Body of pancreas (tissue), 4 donors: ENCODE results near the gene NTN4. TPM values are rescaled to one million over a fixed set of nuclear protein-coding genes. Genes with fewer than 3 reads are reported as not detected.
A peak's percentile ranks its signal among the peaks of the same experiment; 100 is the strongest.

Experiments used
- ATAC-seq: fragments of 150-250 bp; one replicate; pipeline ENCODE4 v1.9.1; 2016
- DNase-seq, 4 donors: peaks; one replicate each; pipeline ENCODE4 v3.0.0-alpha.2; 2019
- H3K27ac ChIP-seq, 4 donors: fragments of 200-600 bp; sonication (generic); 1 replicate in 3 of 4; 2 replicates in 1 of 4; pipeline versions ENCODE4 v1.5.1 to v1.6.1; 2016 to 2019; ENCODE audit warnings: mild to moderate bottlenecking in 1 of 4, mixed read lengths in 1 of 4, moderate library complexity in 1 of 4
- H3K27me3 ChIP-seq, 2 donors: fragments of 200-600 bp; sonication (generic); one replicate each; pipeline ENCODE4 v1.6.0; 2016; ENCODE audit warnings: mild to moderate bottlenecking in 1 of 2
- H3K36me3 ChIP-seq, 2 donors: fragments of 200-600 bp; sonication (generic); replicated peaks in 1 of 2; 2 replicates each; pipeline ENCODE4 v1.5.1; 2016; ENCODE audit warnings: low read depth in 2 of 2; ENCODE audit not compliant: insufficient read depth in 1 of 2
- H3K4me1 ChIP-seq: fragments of 200-600 bp; sonication (generic); one replicate; pipeline ENCODE4 v1.6.0; 2016
- H3K4me3 ChIP-seq, 2 donors: fragments of 200-600 bp; sonication (generic); 1 replicate in 1 of 2; 2 replicates in 1 of 2; pipeline ENCODE4 v1.5.1; 2016 to 2019
- H3K9me3 ChIP-seq, 3 donors: fragments of 200-600 bp; sonication (generic); 1 replicate in 2 of 3; 2 replicates in 1 of 3; pipeline ENCODE4 v1.5.1; 2016
- CTCF ChIP-seq, 7 experiments: fragments of 450-650 bp in 4 of 7; fragments of 200-600 bp in 3 of 7; sonication (generic) in 3 of 7; IDR thresholded peaks; one replicate each; pipeline ENCODE4 v1.5.1; 2016 to 2019; ENCODE audit warnings: antibody characterized with exemption in 7 of 7
- POLR2A ChIP-seq, 3 donors: fragments of 450-650 bp; IDR thresholded peaks; one replicate each; pipeline ENCODE4 v1.6.1; 2016; ENCODE audit warnings: antibody characterized with exemption in 3 of 3, mild to moderate bottlenecking in 2 of 3
- WGBS, 2 donors: methylation state at CpG; one replicate each; pipeline ENCODE4 v1.1.5; 2017; 5-methylcytosine and 5-hydroxymethylcytosine counted together
- intact Hi-C: fragments of 100-400 bp; cut with DNase I; formaldehyde crosslinking; loops from one replicate; pipeline ENCODE4 v1.15.1; 2023
- total RNA-seq, 2 donors: library from RNA; depleted of rRNA; stranded (reverse); fragments of >200 nt; gene quantifications; one replicate each; pipeline ENCODE4 v1.1.0, GENCODE V29; 2016

Gene NTN4
- total RNA-seq, 2 donors from 2014 or later = 47.7 to 62.0 TPM

GRCh38 chr12:95690861-95691635, 99.5 kb downstream of the NTN4 start:
- no peak for ATAC-seq
- Histone ChIP-seq H3K4me1 (peaks cover 6% of the 10 kb centered on the region), H3K27me3 (no peaks in the 10 kb centered on the region), H3K4me3 (no peak overlapping the region), H3K9me3 (no peaks in the 10 kb centered on the region), H3K36me3 (no peaks in the 10 kb centered on the region), H3K27ac (peak overlapping the region in 1 of 4 donors; percentile 19)
- 72% methylated on average over 8 of the region's 8 CpGs for WGBS, 2 donors
- TF ChIP-seq CTCF (IDR thresholded peaks at IDR 0.05) (no peak), POLR2A (IDR thresholded peaks at IDR 0.05) (no peak)
- DNase-seq = no peak
- intact Hi-C loops = no loop called here

GRCh38 chr12:95687937-95688336, 102.6 kb downstream of the NTN4 start:
- H3K9me3 ChIP-seq = no peaks in the 10 kb centered on the region
- peaks cover 0 to 7% of the 10 kb centered on the region in 2 donors for H3K36me3 ChIP-seq
- H3K4me3 ChIP-seq = no peak overlapping the region
- H3K27ac ChIP-seq = no peak overlapping the region
- no peaks in the 10 kb centered on the region for H3K4me1 ChIP-seq
- 89 to 90% methylated on average over 2 of the region's 2 CpGs for WGBS, 2 donors
- intact Hi-C loops = no loop called here
- H3K27me3 ChIP-seq = no peaks in the 10 kb centered on the region
- TF ChIP-seq CTCF (IDR thresholded peaks at IDR 0.05) (no peak), POLR2A (IDR thresholded peaks at IDR 0.05) (no peak)
- no peak for ATAC-seq
- DNase-seq = no peak

- H3K27ac ChIP-seq = no peak overlapping the region
- ATAC-seq (no peak), DNase-seq (no peak)
- no peak overlapping the region for H3K4me3 ChIP-seq
- no peaks in the 10 kb centered on the region for H3K9me3 ChIP-seq
- H3K4me1 ChIP-seq = no peaks in the 10 kb centered on the region
- no peak for TF ChIP-seq CTCF (IDR thresholded peaks at IDR 0.05)
- TF ChIP-seq POLR2A (IDR thresholded peaks at IDR 0.05) = no peak
- 92 to 95% methylated on average over 4 to 10 of the region's 10 CpGs for WGBS, 2 donors
- H3K27me3 ChIP-seq = no peaks in the 10 kb centered on the region
- peaks cover 0 to 15% of the 10 kb centered on the region in 2 donors for H3K36me3 ChIP-seq
- intact Hi-C loops = no loop called here
Observed at GRCh38 chr12:95683418-95683817, 107.1 kb downstream of the NTN4 start.

GRCh38 chr12:95681210-95681765, 109.3 kb downstream of the NTN4 start:
- ATAC-seq = no peak
- no peak for TF ChIP-seq CTCF (IDR thresholded peaks at IDR 0.05)
- no peak for TF ChIP-seq POLR2A (IDR thresholded peaks at IDR 0.05)
- DNase-seq = no peak
- Histone ChIP-seq H3K4me3 (no peak overlapping the region), H3K27ac (no peak overlapping the region), H3K36me3 (peaks cover 0 to 15% of the 10 kb centered on the region in 2 donors), H3K27me3 (no peaks in the 10 kb centered on the region), H3K9me3 (no peaks in the 10 kb centered on the region), H3K4me1 (no peaks in the 10 kb centered on the region)
- WGBS, 2 donors = 89 to 91% methylated on average over 4 of the region's 4 CpGs
- intact Hi-C loops = no loop called here
